ENCODE results near the gene KIAA0040. TPM values are rescaled to one million over a fixed set of nuclear protein-coding genes. Genes with fewer than 3 reads are reported as not detected.

KIAA0040 gene
- total RNA-seq, 1 experiment from 2014 or later: 24.9 TPM

DNA sequence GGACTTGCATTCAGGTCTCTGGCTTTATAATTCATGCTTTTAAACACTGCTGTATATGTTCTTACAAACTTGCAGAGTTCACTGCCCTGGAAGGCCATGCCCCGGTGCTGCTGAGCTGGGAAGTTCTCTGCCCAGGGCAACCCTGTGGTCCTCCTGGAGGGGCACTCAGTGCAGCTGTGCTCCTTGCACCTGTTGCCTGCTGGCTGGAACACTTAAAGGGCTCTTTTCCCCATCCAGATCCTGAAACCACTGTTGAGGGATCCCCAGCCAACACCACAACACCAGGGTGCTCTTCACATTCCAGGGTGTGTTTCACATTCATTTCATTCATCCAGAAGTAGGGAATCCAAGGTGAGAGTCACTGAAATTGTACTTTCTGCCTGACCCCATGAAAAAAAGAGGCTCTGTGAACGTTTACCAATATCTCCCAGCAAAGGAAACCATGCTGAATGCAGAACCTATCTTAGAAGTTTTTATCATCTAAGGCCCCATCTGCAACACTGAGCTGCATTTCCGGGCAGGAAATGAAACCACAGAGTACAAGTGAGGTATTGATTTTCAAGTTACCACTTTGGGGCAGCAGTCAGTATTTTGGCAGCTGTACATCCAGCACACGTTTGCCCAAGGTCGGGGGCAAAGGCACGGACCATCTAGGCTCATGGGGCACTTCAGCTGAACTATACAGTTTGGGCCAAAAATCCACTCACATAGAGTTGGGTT is 16.4 kb upstream of the KIAA0040 start:
- H3K4me1 ChIP-seq: no peaks in the 10 kb centered on the region
- H3K36me3 ChIP-seq (ENCODE audit: control insufficient read depth, insufficient read depth, low read length): no peaks in the 10 kb centered on the region
- no peak overlapping the region for H3K4me3 Mint-ChIP-seq (ENCODE audit: unreplicated experiment)
- H3K9me3 ChIP-seq: peaks cover 5% of the 10 kb centered on the region; the same call in 1 of the 2 replicates
- ChIA-PET CTCF (no interaction called here), POLR2A (no interaction called here)
- intact Hi-C loops (cut with micrococcal nuclease; ENCODE audit: unreplicated experiment): no loop called here
- no peaks in the 10 kb centered on the region for H3K27me3 Mint-ChIP-seq (ENCODE audit: insufficient read depth, unreplicated experiment)
- no TSS peak for BruUV-seq (replicated peaks)
- peaks cover 10% of the 10 kb centered on the region for H3K9me3 Mint-ChIP-seq (ENCODE audit: unreplicated experiment)
- DNase-seq: no peak
- no peak overlapping the region for H3K27ac Mint-ChIP-seq (ENCODE audit: unreplicated experiment)
- no peaks in the 10 kb centered on the region for H3K36me3 Mint-ChIP-seq (ENCODE audit: insufficient read depth, unreplicated experiment)
- H3K27me3 ChIP-seq (replicated peaks; ENCODE audit: control insufficient read depth, insufficient read depth, low read length): no peaks in the 10 kb centered on the region
- TF ChIP-seq, protein P1, sequence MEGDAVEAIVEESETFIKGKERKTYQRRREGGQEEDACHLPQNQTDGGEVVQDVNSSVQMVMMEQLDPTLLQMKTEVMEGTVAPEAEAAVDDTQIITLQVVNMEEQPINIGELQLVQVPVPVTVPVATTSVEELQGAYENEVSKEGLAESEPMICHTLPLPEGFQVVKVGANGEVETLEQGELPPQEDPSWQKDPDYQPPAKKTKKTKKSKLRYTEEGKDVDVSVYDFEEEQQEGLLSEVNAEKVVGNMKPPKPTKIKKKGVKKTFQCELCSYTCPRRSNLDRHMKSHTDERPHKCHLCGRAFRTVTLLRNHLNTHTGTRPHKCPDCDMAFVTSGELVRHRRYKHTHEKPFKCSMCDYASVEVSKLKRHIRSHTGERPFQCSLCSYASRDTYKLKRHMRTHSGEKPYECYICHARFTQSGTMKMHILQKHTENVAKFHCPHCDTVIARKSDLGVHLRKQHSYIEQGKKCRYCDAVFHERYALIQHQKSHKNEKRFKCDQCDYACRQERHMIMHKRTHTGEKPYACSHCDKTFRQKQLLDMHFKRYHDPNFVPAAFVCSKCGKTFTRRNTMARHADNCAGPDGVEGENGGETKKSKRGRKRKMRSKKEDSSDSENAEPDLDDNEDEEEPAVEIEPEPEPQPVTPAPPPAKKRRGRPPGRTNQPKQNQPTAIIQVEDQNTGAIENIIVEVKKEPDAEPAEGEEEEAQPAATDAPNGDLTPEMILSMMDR (IDR thresholded peaks at IDR 0.05; ENCODE audit: insufficient read depth in 1 of 2, low read depth in 1 of 2, low read length in 1 of 2, severe bottlenecking in 1 of 2, unreplicated experiment in 1 of 2): no peak
- no peaks in the 10 kb centered on the region for H3K4me1 Mint-ChIP-seq (ENCODE audit: low read depth, unreplicated experiment)
- H3K4me3 ChIP-seq (ENCODE audit: low read depth, low read length): no peak overlapping the region

DNA sequence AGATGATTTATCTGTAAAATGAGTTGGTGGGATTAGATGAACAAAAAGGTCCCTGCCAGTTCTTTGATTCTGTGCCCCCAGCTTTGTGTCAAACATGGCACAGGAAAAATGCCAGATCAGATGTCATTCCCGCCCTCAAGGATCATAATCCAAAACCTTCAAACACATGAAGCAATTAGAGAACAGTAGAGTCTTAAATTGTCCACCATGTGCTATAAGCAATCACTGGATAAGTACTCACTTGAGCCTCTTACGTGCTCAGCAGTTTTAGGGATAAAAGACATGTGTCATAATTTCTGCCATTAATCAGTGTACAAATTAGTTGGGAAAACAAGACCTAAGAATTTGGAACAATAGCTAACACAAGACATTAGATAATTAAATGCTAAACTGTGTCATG is 15.4 kb upstream of the KIAA0040 start:
- no peak for DNase-seq
- TF ChIP-seq, protein P1 (IDR thresholded peaks at IDR 0.05; ENCODE audit: insufficient read depth in 1 of 2, low read depth in 1 of 2, low read length in 1 of 2, severe bottlenecking in 1 of 2, unreplicated experiment in 1 of 2): no peak
- H3K4me3 ChIP-seq (ENCODE audit: low read depth, low read length): no peak overlapping the region
- BruUV-seq (replicated peaks): no TSS peak
- H3K36me3 Mint-ChIP-seq (ENCODE audit: insufficient read depth, unreplicated experiment): no peaks in the 10 kb centered on the region
- H3K9me3 Mint-ChIP-seq (ENCODE audit: unreplicated experiment): no peaks in the 10 kb centered on the region
- no peaks in the 10 kb centered on the region for H3K9me3 ChIP-seq
- H3K4me1 Mint-ChIP-seq (ENCODE audit: low read depth, unreplicated experiment): no peaks in the 10 kb centered on the region
- no peaks in the 10 kb centered on the region for H3K27me3 Mint-ChIP-seq (ENCODE audit: insufficient read depth, unreplicated experiment)
- no peak overlapping the region for H3K4me3 Mint-ChIP-seq (ENCODE audit: unreplicated experiment)
- ChIA-PET CTCF (no interaction called here), POLR2A (no interaction called here)
- H3K27ac Mint-ChIP-seq (ENCODE audit: unreplicated experiment): no peak overlapping the region
- no peaks in the 10 kb centered on the region for H3K36me3 ChIP-seq (ENCODE audit: control insufficient read depth, insufficient read depth, low read length)
- intact Hi-C loops (cut with micrococcal nuclease; ENCODE audit: unreplicated experiment): no loop called here
- no peaks in the 10 kb centered on the region for H3K27me3 ChIP-seq (replicated peaks; ENCODE audit: control insufficient read depth, insufficient read depth, low read length)
- H3K4me1 ChIP-seq: no peaks in the 10 kb centered on the region

DNA sequence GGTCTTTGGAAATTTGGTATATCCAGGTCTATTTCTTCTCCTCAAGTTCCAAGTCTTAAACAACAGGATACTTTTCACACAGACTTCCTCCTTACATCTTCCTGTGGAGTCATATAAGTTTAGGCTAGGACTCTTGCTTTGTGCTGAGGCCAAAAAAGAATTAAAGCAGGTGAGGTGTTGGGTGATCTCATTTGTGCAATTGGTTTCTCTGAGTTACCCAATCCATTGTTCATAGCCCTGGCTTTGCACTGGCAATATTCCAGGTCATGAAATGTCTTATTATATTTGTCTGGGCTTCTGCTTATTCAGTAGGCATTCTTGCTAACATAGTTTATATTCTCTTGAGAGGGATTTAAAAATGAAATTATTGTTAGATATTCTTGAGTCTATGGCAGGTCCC is 14.1 kb upstream of the KIAA0040 start:
- BruUV-seq (replicated peaks): no TSS peak
- H3K27me3 Mint-ChIP-seq (ENCODE audit: insufficient read depth, unreplicated experiment): no peaks in the 10 kb centered on the region
- H3K27ac Mint-ChIP-seq (ENCODE audit: unreplicated experiment): no peak overlapping the region
- H3K4me1 Mint-ChIP-seq (ENCODE audit: low read depth, unreplicated experiment): no peaks in the 10 kb centered on the region
- H3K27me3 ChIP-seq (replicated peaks; ENCODE audit: control insufficient read depth, insufficient read depth, low read length): no peaks in the 10 kb centered on the region
- POLR2A ChIA-PET: no interaction called here
- H3K36me3 Mint-ChIP-seq (ENCODE audit: insufficient read depth, unreplicated experiment): no peaks in the 10 kb centered on the region
- no peaks in the 10 kb centered on the region for H3K4me1 ChIP-seq
- no peak overlapping the region for H3K4me3 ChIP-seq (ENCODE audit: low read depth, low read length)
- no peak for DNase-seq
- CTCF ChIA-PET: no interaction called here
- no peaks in the 10 kb centered on the region for H3K9me3 ChIP-seq
- no peaks in the 10 kb centered on the region for H3K36me3 ChIP-seq (ENCODE audit: control insufficient read depth, insufficient read depth, low read length)
- no peaks in the 10 kb centered on the region for H3K9me3 Mint-ChIP-seq (ENCODE audit: unreplicated experiment)
- no peak overlapping the region for H3K4me3 Mint-ChIP-seq (ENCODE audit: unreplicated experiment)
- TF ChIP-seq, protein P1 (IDR thresholded peaks at IDR 0.05; ENCODE audit: insufficient read depth in 1 of 2, low read depth in 1 of 2, low read length in 1 of 2, severe bottlenecking in 1 of 2, unreplicated experiment in 1 of 2): no peak
- intact Hi-C loops (cut with micrococcal nuclease; ENCODE audit: unreplicated experiment): no loop called here

Data from Caco-2 (cell line).